Thyroid gland (tissue), 4 donors: ENCODE results near the gene ZNF548. TPM values are rescaled to one million over a fixed set of nuclear protein-coding genes. Genes with fewer than 3 reads are reported as not detected.
A peak's percentile ranks its signal among the peaks of the same experiment; 100 is the strongest.
"Not testable (repeated sequence)": the region's sequence is repeated elsewhere in the genome, so short reads cannot be mapped to it uniquely, and the experiment has no call there.

Experiments
- DNase-seq, 2 donors: peaks; one replicate each; pipeline ENCODE4 v3.0.0-alpha.2; 2019
- H3K27ac ChIP-seq, 3 donors: fragments of 200-600 bp; sonication (generic); 1 replicate in 2 of 3; 2 replicates in 1 of 3; pipeline ENCODE4 v1.5.1; 2016 to 2019; ENCODE audit warnings: mild to moderate bottlenecking in 1 of 3, moderate library complexity in 1 of 3
- H3K27me3 ChIP-seq: fragments of 200-600 bp; sonication (generic); one replicate; pipeline ENCODE4 v1.5.1; 2019
- H3K36me3 ChIP-seq, 2 donors: fragments of 200-600 bp; sonication (generic); one replicate each; pipeline ENCODE4 v1.5.1; 2016 to 2019
- H3K4me1 ChIP-seq, 2 donors: fragments of 200-600 bp; sonication (generic); one replicate each; pipeline ENCODE4 v1.5.1; 2017 to 2019
- H3K4me3 ChIP-seq, 3 donors: fragments of 200-600 bp; sonication (generic); replicated peaks in 1 of 3; 1 replicate in 2 of 3; 2 replicates in 1 of 3; pipeline ENCODE4 v1.5.1; 2016; ENCODE audit warnings: mild to moderate bottlenecking in 1 of 3
- H3K9me3 ChIP-seq: fragments of 200-600 bp; sonication (generic); one replicate; pipeline ENCODE4 v1.5.1; 2017
- CTCF ChIP-seq, 6 experiments: fragments of 200-600 bp in 3 of 6; fragments of 450-650 bp in 3 of 6; sonication (generic) in 3 of 6; IDR thresholded peaks; one replicate each; pipeline ENCODE4 v1.5.1; 2016 to 2019; ENCODE audit warnings: antibody characterized with exemption in 6 of 6, mild to moderate bottlenecking in 2 of 6, inconsistent platforms in 1 of 6, moderate library complexity in 1 of 6
- POLR2A ChIP-seq, 2 donors: fragments of 450-650 bp; IDR thresholded peaks; one replicate each; pipeline ENCODE4 v1.6.1; 2017; ENCODE audit warnings: antibody characterized with exemption in 2 of 2, mild to moderate bottlenecking in 2 of 2, moderate library complexity in 1 of 2
- WGBS, 2 donors: methylation state at CpG; one replicate each; pipeline ENCODE4 v1.1.5; 2017; 5-methylcytosine and 5-hydroxymethylcytosine counted together
- intact Hi-C: fragments of 100-400 bp; cut with DNase I; formaldehyde crosslinking; loops from one replicate; pipeline ENCODE4 v1.15.1; 2023
- total RNA-seq, 4 donors: library from RNA; depleted of rRNA; stranded (reverse); fragments of >200 nt; gene quantifications; one replicate each; pipeline ENCODE4 v1.2.3, GENCODE V29; 2016

Gene ZNF548
- total RNA-seq, 4 donors from 2014 or later = 22.3 to 31.0 (median 28.1) TPM

DNA sequence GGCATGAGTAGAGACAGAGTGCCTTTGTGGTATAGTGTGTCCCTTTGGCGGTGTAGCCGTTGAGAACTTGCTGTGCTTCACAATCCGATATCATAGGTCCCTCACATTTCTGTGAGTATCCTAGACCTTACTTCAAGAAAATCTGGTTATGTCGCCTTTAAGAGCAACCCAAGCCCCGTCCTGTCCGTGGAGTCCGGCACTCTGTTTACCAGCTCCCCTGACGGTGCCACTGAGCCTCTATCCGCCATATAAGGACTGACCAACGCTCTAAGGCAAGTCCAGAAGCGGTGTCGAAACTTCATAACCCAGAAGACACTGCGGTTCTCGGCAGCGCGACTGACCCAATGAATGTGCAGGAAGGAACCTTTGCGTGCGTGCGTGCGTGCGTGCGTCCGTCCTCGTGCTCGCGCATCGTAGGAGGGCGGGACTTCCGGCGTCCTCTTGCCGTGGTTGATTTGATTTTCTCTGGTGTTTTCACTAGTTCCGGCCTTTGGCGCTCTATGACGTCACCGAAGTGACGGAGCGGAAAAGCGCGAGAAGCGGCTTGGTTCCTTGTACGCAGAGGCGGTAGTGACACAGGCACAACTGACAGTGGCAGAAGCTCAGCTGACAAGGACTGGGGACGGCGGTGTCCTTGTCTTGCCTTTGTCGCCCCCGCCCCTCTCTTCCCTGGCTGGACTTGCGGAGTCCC is 26.5 kb upstream of the ZNF548 start, which contains the start of the genes TRAPPC2B and ZNF547:
TSS of gene TRAPPC2B (plus strand) at position 555 of the 691 bp plus-strand sequence. CDS start 1,283 bp downstream, outside the sequence.
TSS of gene ZNF547 (plus strand) at position 555 of the 691 bp plus-strand sequence. CDS start 5,005 bp downstream, outside the sequence.
- TF ChIP-seq CTCF (IDR thresholded peaks at IDR 0.05) (no peak), POLR2A (IDR thresholded peaks at IDR 0.05) (peak in 1 of 2 donors; percentile 73)
- DNase-seq = peak; percentile 100
- no peaks in the 10 kb centered on the region for H3K27me3 ChIP-seq
- peak within 1 kb of the TSS; percentile 71 to 95 (median 90) for H3K27ac ChIP-seq
- peak within 1 kb of the TSS; percentile 44 to 85 (median 77) for H3K4me3 ChIP-seq
- H3K36me3 ChIP-seq = peaks cover 0 to 6% of the 10 kb centered on the region in 2 donors
- intact Hi-C loops = loop anchor here (10.0 kb wide), 1 partner anchor 78 kb away; the partner anchor contains the start of gene ZNF460
- H3K4me1 ChIP-seq = peaks cover 12 to 14% of the 10 kb centered on the region in 2 donors
- H3K9me3 ChIP-seq = no peaks in the 10 kb centered on the region
- WGBS, 2 donors = 1 to 3% methylated on average over 26 to 46 of the region's 47 CpGs

- peak overlapping the region; percentile 71 to 95 (median 90) for H3K27ac ChIP-seq
- intact Hi-C loops = loop anchor here (10.0 kb wide), 1 partner anchor 79 kb away; the partner anchor contains the start of gene ZNF460
- H3K27me3 ChIP-seq = no peaks in the 10 kb centered on the region
- peaks cover 0 to 5% of the 10 kb centered on the region in 2 donors for H3K36me3 ChIP-seq
- peaks cover 12 to 14% of the 10 kb centered on the region in 2 donors for H3K4me1 ChIP-seq
- peak overlapping the region; percentile 44 to 85 (median 77) for H3K4me3 ChIP-seq
- 0 to 1% methylated on average over 4 to 17 of the region's 18 CpGs for WGBS, 2 donors
- TF ChIP-seq POLR2A (IDR thresholded peaks at IDR 0.05) (no peak), CTCF (IDR thresholded peaks at IDR 0.05) (no peak)
- H3K9me3 ChIP-seq = no peaks in the 10 kb centered on the region
- peak; percentile 15 to 30 for DNase-seq
These were observed 25.9 kb upstream of the ZNF548 start for GRCh38 chr19:57363688-57364181.

- H3K36me3 ChIP-seq = peaks cover 0 to under 1% of the 10 kb centered on the region in 2 donors
- peaks cover 12 to 14% of the 10 kb centered on the region in 2 donors for H3K4me1 ChIP-seq
- H3K9me3 ChIP-seq = no peaks in the 10 kb centered on the region
- WGBS, 2 donors = 88 to 98% methylated on average over 2 of the region's 2 CpGs
- H3K27me3 ChIP-seq = no peaks in the 10 kb centered on the region
- H3K27ac ChIP-seq = no peak overlapping the region
- intact Hi-C loops = loop anchor here (10.0 kb wide), 1 partner anchor 82 kb away; the partner anchor contains the start of gene ZNF460
- no peak for DNase-seq
- no peak overlapping the region for H3K4me3 ChIP-seq
- no peak for TF ChIP-seq CTCF (IDR thresholded peaks at IDR 0.05)
These were observed 22.9 kb upstream of the ZNF548 start for GRCh38 chr19:57366776-57367175.

DNA sequence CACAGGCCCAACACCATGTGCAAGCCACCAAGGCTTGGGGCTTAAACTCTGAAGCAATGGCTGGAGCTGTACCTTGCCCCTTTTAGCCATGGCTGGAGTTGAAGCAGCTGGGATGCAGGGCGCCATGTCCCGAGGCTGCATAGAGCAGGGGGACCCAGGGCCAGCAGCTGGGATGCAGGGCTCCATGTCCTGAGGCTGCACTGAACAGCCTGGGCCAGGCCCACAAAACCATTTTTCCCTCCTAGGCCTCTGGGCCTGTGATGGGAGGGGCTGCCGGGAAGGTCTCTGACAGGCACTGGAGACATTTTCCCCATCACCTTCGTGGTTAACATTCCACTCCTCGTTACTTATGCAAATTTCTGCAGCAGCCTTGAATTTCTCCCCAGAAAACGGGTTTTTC is 15.5 kb upstream of the ZNF548 start:
- no peak for DNase-seq
- H3K9me3 ChIP-seq = no peaks in the 10 kb centered on the region
- TF ChIP-seq POLR2A (IDR thresholded peaks at IDR 0.05) (no peak), CTCF (IDR thresholded peaks at IDR 0.05) (no peak)
- intact Hi-C loops = no loop called here
- 97% methylated on average over 4 to 6 of the region's 6 CpGs for WGBS, 2 donors
- H3K4me3 ChIP-seq = no peak overlapping the region
- no peaks in the 10 kb centered on the region for H3K4me1 ChIP-seq
- H3K27me3 ChIP-seq = no peaks in the 10 kb centered on the region
- no peak overlapping the region for H3K27ac ChIP-seq
- peaks cover 24 to 34% of the 10 kb centered on the region in 2 donors for H3K36me3 ChIP-seq

DNA sequence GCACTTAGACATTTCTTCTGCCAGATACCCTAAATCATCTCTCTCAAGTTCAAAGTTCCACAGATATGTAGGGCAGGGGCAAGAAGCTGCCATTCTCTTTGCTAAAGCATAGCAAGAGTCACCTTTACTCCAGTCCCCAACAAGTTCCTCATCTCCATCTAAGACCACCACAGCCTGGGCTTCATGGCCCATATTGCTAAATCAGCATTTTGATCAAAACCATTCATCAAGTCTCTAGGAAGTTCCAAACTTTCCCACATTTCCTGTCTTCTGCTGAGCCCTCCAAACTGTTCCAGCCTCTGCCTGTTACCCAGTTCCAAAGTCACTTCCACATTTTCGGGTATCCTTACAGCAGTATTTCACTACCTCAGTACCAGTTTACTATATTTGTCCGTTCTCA is 15.0 kb upstream of the ZNF548 start:
- H3K27ac ChIP-seq, H3K27me3 ChIP-seq, H3K4me3 ChIP-seq, DNase-seq, H3K4me1 ChIP-seq, H3K9me3 ChIP-seq, intact Hi-C loops: not testable (repeated sequence)
- peaks cover 24 to 34% of the 10 kb centered on the region in 2 donors for H3K36me3 ChIP-seq
- WGBS, 2 donors = 97 to 100% methylated on average over 2 of the region's 2 CpGs
